HG03025 (cell line): ENCODE data around the gene S100A9.
"Not testable (repeated sequence)": the region's sequence is repeated elsewhere in the genome, so short reads cannot be mapped to it uniquely, and the experiment has no call there.

Source experiments
- ATAC-seq: cut with Tn5 transposase; IDR thresholded peaks from one replicate; pipeline ENCODE4 v1.9.1; 2021; ENCODE audit warnings: mild to moderate bottlenecking, moderate library complexity; ENCODE audit not compliant: unreplicated experiment, low FRiP score

S100A9 gene

GRCh38 chr1:153357853-153358690, at the start of gene S100A9:
Gene S100A9, plus strand, starts transcription at chr1:153357854. Its CDS starts 430 bp downstream, at chr1:153358284.
- no peak for ATAC-seq

- no peak for ATAC-seq
Observed at GRCh38 chr1:153308540-153308939, 49.1 kb upstream of the S100A9 start.

- no peak for ATAC-seq
Observed at GRCh38 chr1:153309441-153309840, 48.2 kb upstream of the S100A9 start.

GRCh38 chr1:153310526-153310925, 47.1 kb upstream of the S100A9 start:
- ATAC-seq = no peak

GRCh38 chr1:153312570-153313186, 45.0 kb upstream of the S100A9 start, which contains the start of gene PGLYRP3:
Gene PGLYRP3, minus strand, starts transcription at chr1:153312952. Its CDS starts 2,287 bp downstream, at chr1:153310665.
- no peak for ATAC-seq

GRCh38 chr1:153313288-153313687, 44.4 kb upstream of the S100A9 start:
- no peak for ATAC-seq

GRCh38 chr1:153314388-153314787, 43.3 kb upstream of the S100A9 start:
- ATAC-seq = not testable (repeated sequence)

- ATAC-seq = not testable (repeated sequence)
Observed at GRCh38 chr1:153316013-153316412, 41.6 kb upstream of the S100A9 start.

GRCh38 chr1:153318145-153318544, 39.5 kb upstream of the S100A9 start:
- not testable (repeated sequence) for ATAC-seq

- no peak for ATAC-seq
Observed at GRCh38 chr1:153322568-153322967, 35.1 kb upstream of the S100A9 start.

- ATAC-seq = no peak
Observed at GRCh38 chr1:153324912-153325311, 32.7 kb upstream of the S100A9 start.

- ATAC-seq = no peak
Observed at GRCh38 chr1:153333902-153334301, 23.8 kb upstream of the S100A9 start.

- no peak for ATAC-seq
Observed at GRCh38 chr1:153336650-153337049, 21.0 kb upstream of the S100A9 start.

- no peak for ATAC-seq
Observed at GRCh38 chr1:153337980-153338853, 19.4 kb upstream of the S100A9 start.

GRCh38 chr1:153339802-153340201, 17.9 kb upstream of the S100A9 start:
- no peak for ATAC-seq

- ATAC-seq = no peak
Observed at GRCh38 chr1:153340356-153340755, 17.3 kb upstream of the S100A9 start.

GRCh38 chr1:153341431-153341934, 16.2 kb upstream of the S100A9 start:
- ATAC-seq = no peak

GRCh38 chr1:153342178-153342577, 15.5 kb upstream of the S100A9 start:
- no peak for ATAC-seq

- no peak for ATAC-seq
Observed at GRCh38 chr1:153343040-153343681, 14.5 kb upstream of the S100A9 start.
